GM10266 (cell line): ENCODE results near the gene FAM3B.

ENCODE experiments used
- DNase-seq: peaks from one replicate; pipeline ENCODE4 v3.0.0; 2012; ENCODE audit errors: extremely low spot score
- CTCF ChIP-seq: IDR thresholded peaks from 2 replicates; pipeline ENCODE4 v1.5.1; 2012; ENCODE audit warnings: mild to moderate bottlenecking, low read depth; ENCODE audit not compliant: control insufficient read depth, insufficient read depth; ENCODE audit errors: missing control alignments

FAM3B gene

GRCh38 chr21:41283211-41283818 is 33.3 kb upstream of the FAM3B start:
- peak; percentile 81 for DNase-seq
- TF ChIP-seq CTCF, result peak; percentile 81

GRCh38 chr21:41289431-41289830 is 27.2 kb upstream of the FAM3B start:
- no peak for DNase-seq
- no peak for TF ChIP-seq CTCF

- no peak for TF ChIP-seq CTCF
- DNase-seq, result no peak
These were observed 26.3 kb upstream of the FAM3B start for GRCh38 chr21:41290106-41290799.

GRCh38 chr21:41294548-41295231 is 21.9 kb upstream of the FAM3B start:
- no peak for DNase-seq
- no peak for TF ChIP-seq CTCF

GRCh38 chr21:41295721-41296254 is 20.8 kb upstream of the FAM3B start:
- no peak for DNase-seq
- no peak for TF ChIP-seq CTCF

GRCh38 chr21:41302976-41303375 is 13.6 kb upstream of the FAM3B start:
- no peak for TF ChIP-seq CTCF
- no peak for DNase-seq

- TF ChIP-seq CTCF, result no peak
- no peak for DNase-seq
These were observed 12.4 kb upstream of the FAM3B start for GRCh38 chr21:41304068-41304720.
